Left lung (tissue), 10 donors: ENCODE results near the gene TTC23L. TPM values are rescaled to one million over a fixed set of nuclear protein-coding genes. Genes with fewer than 3 reads are reported as not detected.

Experiments
- ATAC-seq: fragments of 200-7000 bp; cut with Tn5 transposase; one replicate; pipeline ENCODE4 v1.9.1; 2020; ENCODE audit warnings: moderate library complexity
- DNase-seq, 4 donors: peaks; one replicate each; pipeline ENCODE4 v3.0.0-alpha.2; 2013 to 2020
- H3K27ac ChIP-seq, 2 donors: fragments of 200-600 bp; sonication (generic) in 1 of 2; one replicate each; pipeline versions ENCODE4 v1.5.0 to v1.8.0; 2020 to 2021
- H3K27me3 ChIP-seq, 2 donors: fragments of 200-600 bp; sonication (generic) in 1 of 2; one replicate each; pipeline versions ENCODE4 v1.5.0 to v1.8.0; 2020 to 2021
- H3K36me3 ChIP-seq, 2 donors: fragments of 200-600 bp; sonication (generic) in 1 of 2; one replicate each; pipeline versions ENCODE4 v1.5.0 to v1.8.0; 2020 to 2021
- H3K4me1 ChIP-seq, 2 donors: fragments of 200-600 bp; one replicate each; pipeline ENCODE4 v1.8.0; 2021
- H3K4me3 ChIP-seq, 2 donors: fragments of 200-600 bp; sonication (generic) in 1 of 2; one replicate each; pipeline versions ENCODE4 v1.5.0 to v1.8.0; 2020 to 2021; ENCODE audit warnings: mild to moderate bottlenecking in 1 of 2
- H3K9me3 ChIP-seq, 2 donors: fragments of 200-600 bp; sonication (generic) in 1 of 2; one replicate each; pipeline versions ENCODE4 v1.5.0 to v1.8.0; 2020 to 2021
- CTCF ChIP-seq, 2 donors: fragments of 200-600 bp; sonication (generic) in 1 of 2; IDR thresholded peaks; one replicate each; pipeline versions ENCODE4 v1.5.0 to v1.8.0; 2021; ENCODE audit warnings: antibody characterized with exemption in 2 of 2
- intact Hi-C, 2 donors: fragments of 100-400 bp; cut with DNase I; formaldehyde crosslinking; loops; one replicate each; pipeline versions ENCODE4 v1.11.2 to v1.14.2; 2022
- polyA plus RNA-seq, 6 donors: library from polyadenylated mRNA; unstranded; fragments of 120-200 nt; gene quantifications; one replicate each; pipeline ENCODE4 v1.2.1, GENCODE V29; 2013; ENCODE audit not compliant: insufficient read length in 6 of 6
- total RNA-seq, 2 donors: library from RNA; stranded (reverse); fragmentation: NEBNext Ultra II Directional; extraction: Animal tissue kit (Norgen Biotek cat#: 25700); gene quantifications; one replicate each; pipeline ENCODE4 v1.2.1, GENCODE V29; 2021
- donor health status: DM: no; HTN: yes; CAD: no.
- donor health status: DM: no; HTN: no; CAD: no.

The TTC23L gene
- total and polyA plus RNA-seq, 8 donors: 0.20 to 4.5 (median 2.8) TPM

GRCh38 chr5:34898258-34898895 is 59.4 kb downstream of the TTC23L start:
- no peaks in the 10 kb centered on the region for H3K9me3 ChIP-seq
- H3K27me3 ChIP-seq: no peaks in the 10 kb centered on the region
- peak; percentile 80 to 88 for TF ChIP-seq CTCF (IDR thresholded peaks at IDR 0.05)
- H3K36me3 ChIP-seq: no peaks in the 10 kb centered on the region
- H3K4me1 ChIP-seq: no peaks in the 10 kb centered on the region
- intact Hi-C loops: loop anchor here in 1 of 2 donors (5.0 to 10.0 kb wide), 2 partner anchors 374 to 416 kb away; no protein-coding TSS in a partner anchor
- ATAC-seq: peak; percentile 98
- no peak overlapping the region for H3K4me3 ChIP-seq
- no peak overlapping the region for H3K27ac ChIP-seq
- peak in 3 of 4 donors; percentile 46 to 84 (median 61) for DNase-seq

- no peak for TF ChIP-seq CTCF (IDR thresholded peaks at IDR 0.05)
- no peaks in the 10 kb centered on the region for H3K36me3 ChIP-seq
- intact Hi-C loops: loop anchor here in 1 of 2 donors (5.0 to 10.0 kb wide), 2 partner anchors 374 to 417 kb away; no protein-coding TSS in a partner anchor
- no peak overlapping the region for H3K4me3 ChIP-seq
- no peak overlapping the region for H3K27ac ChIP-seq
- no peak for ATAC-seq
- H3K9me3 ChIP-seq: no peaks in the 10 kb centered on the region
- no peaks in the 10 kb centered on the region for H3K4me1 ChIP-seq
- no peaks in the 10 kb centered on the region for H3K27me3 ChIP-seq
- DNase-seq: no peak
Measured at GRCh38 chr5:34899066-34899465, 60.1 kb downstream of the TTC23L start.

- no peaks in the 10 kb centered on the region for H3K9me3 ChIP-seq
- peaks cover 0 to 4% of the 10 kb centered on the region in 2 donors for H3K36me3 ChIP-seq
- intact Hi-C loops: no loop called here
- H3K4me1 ChIP-seq: no peaks in the 10 kb centered on the region
- no peaks in the 10 kb centered on the region for H3K27me3 ChIP-seq
- no peak for DNase-seq
- no peak for ATAC-seq
- no peak for TF ChIP-seq CTCF (IDR thresholded peaks at IDR 0.05)
- H3K27ac ChIP-seq: no peak overlapping the region
- no peak overlapping the region for H3K4me3 ChIP-seq
Measured at GRCh38 chr5:34900652-34901051, 61.7 kb downstream of the TTC23L start.

GRCh38 chr5:34903260-34903659 is 64.3 kb downstream of the TTC23L start:
- DNase-seq: no peak
- ATAC-seq: no peak
- no peaks in the 10 kb centered on the region for H3K9me3 ChIP-seq
- intact Hi-C loops: no loop called here
- no peak overlapping the region for H3K4me3 ChIP-seq
- H3K4me1 ChIP-seq: no peaks in the 10 kb centered on the region
- no peaks in the 10 kb centered on the region for H3K27me3 ChIP-seq
- H3K36me3 ChIP-seq: peaks cover 0 to 20% of the 10 kb centered on the region in 2 donors
- no peak overlapping the region for H3K27ac ChIP-seq
- no peak for TF ChIP-seq CTCF (IDR thresholded peaks at IDR 0.05)

- intact Hi-C loops: no loop called here
- Histone ChIP-seq H3K27me3 (no peaks in the 10 kb centered on the region), H3K4me1 (no peaks in the 10 kb centered on the region), H3K27ac (no peak overlapping the region), H3K36me3 (peaks cover 0 to 40% of the 10 kb centered on the region in 2 donors), H3K4me3 (no peak overlapping the region), H3K9me3 (no peaks in the 10 kb centered on the region)
- TF ChIP-seq CTCF (IDR thresholded peaks at IDR 0.05): no peak
- ATAC-seq: no peak
- DNase-seq: no peak
Measured at GRCh38 chr5:34905564-34905963, 66.6 kb downstream of the TTC23L start.
